Subcutaneous abdominal adipose tissue (tissue), 5 donors: ENCODE measurements around the gene ILDR2.
"Not testable (repeated sequence)": the region's sequence is repeated elsewhere in the genome, so short reads cannot be mapped to it uniquely, and the experiment has no call there.

ENCODE experiments used
- H3K27ac ChIP-seq: one replicate; pipeline ENCODE4 v1.7.0; 2013; ENCODE audit warnings: low read depth, mild to moderate bottlenecking, inconsistent platforms, low read length, moderate library complexity
- H3K27me3 ChIP-seq, 5 donors: one replicate each; pipeline ENCODE4 v1.7.0; 2013; ENCODE audit warnings: low read length in 5 of 5, inconsistent platforms in 1 of 5; ENCODE audit not compliant: control insufficient read depth in 5 of 5, insufficient read depth in 4 of 5
- H3K36me3 ChIP-seq, 5 donors: one replicate each; pipeline ENCODE4 v1.7.0; 2013; ENCODE audit warnings: low read length in 5 of 5; ENCODE audit not compliant: control insufficient read depth in 5 of 5, insufficient read depth in 5 of 5
- H3K4me1 ChIP-seq, 5 donors: one replicate each; pipeline ENCODE4 v1.7.0; 2013; ENCODE audit warnings: low read length in 5 of 5, mild to moderate bottlenecking in 3 of 5, moderate library complexity in 1 of 5; ENCODE audit not compliant: control insufficient read depth in 5 of 5, insufficient read depth in 5 of 5
- H3K4me3 ChIP-seq, 5 donors: one replicate each; pipeline ENCODE4 v1.7.0; 2013; ENCODE audit warnings: low read length in 5 of 5, low read depth in 1 of 5
- H3K9ac ChIP-seq, 5 donors: one replicate each; pipeline ENCODE4 v1.7.0; 2013; ENCODE audit warnings: low read length in 5 of 5, mild to moderate bottlenecking in 4 of 5, moderate library complexity in 3 of 5
- H3K9me3 ChIP-seq, 5 donors: one replicate each; pipeline ENCODE4 v1.7.0; 2013; ENCODE audit warnings: low read length in 5 of 5; ENCODE audit not compliant: control insufficient read depth in 5 of 5
- donor health status: healthy.
- donor health status: healthy.
- donor health status: healthy.
- donor health status: healthy.
- donor health status: healthy.

ILDR2 gene

GRCh38 chr1:166900987-166901386 lies 74.4 kb downstream of the ILDR2 start:
- Histone ChIP-seq H3K4me3 (no peak overlapping the region), H3K27me3 (no peaks in the 10 kb centered on the region), H3K9ac (no peak overlapping the region), H3K27ac (no peak overlapping the region), H3K36me3 (no peaks in the 10 kb centered on the region), H3K9me3 (peaks cover 0 to 11% (median 0%) of the 10 kb centered on the region in 5 donors), H3K4me1 (peaks cover 0 to 6% (median 0%) of the 10 kb centered on the region in 5 donors)

DNA sequence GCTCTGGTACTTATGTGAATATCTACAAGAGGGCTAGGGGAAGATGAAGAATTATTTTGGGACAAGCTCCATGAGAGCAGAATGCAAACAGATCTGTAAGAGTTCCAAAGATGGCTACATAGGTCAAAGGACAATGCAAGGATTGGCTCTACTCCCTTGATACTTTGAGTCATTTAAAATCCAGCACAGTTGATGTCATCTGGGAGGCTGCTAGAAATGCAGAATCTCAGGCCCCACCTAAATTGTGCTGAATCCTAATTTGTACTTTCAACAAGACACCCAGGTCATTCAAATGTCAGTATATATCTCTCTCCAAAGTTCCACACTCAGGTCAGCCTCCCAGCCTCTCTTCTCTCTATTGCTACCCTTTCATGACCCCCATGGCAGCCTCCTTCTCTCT lies 75.6 kb downstream of the ILDR2 start:
- H3K36me3 ChIP-seq: no peaks in the 10 kb centered on the region
- no peak overlapping the region for H3K4me3 ChIP-seq
- H3K27me3 ChIP-seq: no peaks in the 10 kb centered on the region
- H3K4me1 ChIP-seq: peaks cover 0 to 6% (median 0%) of the 10 kb centered on the region in 5 donors
- H3K9me3 ChIP-seq: peaks cover 0 to 11% (median 0%) of the 10 kb centered on the region in 5 donors
- no peak overlapping the region for H3K27ac ChIP-seq
- no peak overlapping the region for H3K9ac ChIP-seq

- no peak overlapping the region for H3K27ac ChIP-seq
- no peaks in the 10 kb centered on the region for H3K36me3 ChIP-seq
- H3K27me3 ChIP-seq: peaks cover 0 to 3% (median 0%) of the 10 kb centered on the region in 5 donors
- H3K4me3 ChIP-seq: no peak overlapping the region
- no peak overlapping the region for H3K9ac ChIP-seq
- H3K9me3 ChIP-seq: peaks cover 0 to 11% (median 0%) of the 10 kb centered on the region in 5 donors
- no peaks in the 10 kb centered on the region for H3K4me1 ChIP-seq
Measured at GRCh38 chr1:166895766-166896165, 79.6 kb downstream of the ILDR2 start.

- no peak overlapping the region for H3K27ac ChIP-seq
- no peaks in the 10 kb centered on the region for H3K9me3 ChIP-seq
- no peak overlapping the region for H3K4me3 ChIP-seq
- no peaks in the 10 kb centered on the region for H3K36me3 ChIP-seq
- H3K27me3 ChIP-seq: peaks cover 2 to 11% (median 7%) of the 10 kb centered on the region in 5 donors
- no peaks in the 10 kb centered on the region for H3K4me1 ChIP-seq
- no peak overlapping the region for H3K9ac ChIP-seq
Measured at GRCh38 chr1:166889776-166890175, 85.6 kb downstream of the ILDR2 start.

GRCh38 chr1:166888373-166889111 lies 86.8 kb downstream of the ILDR2 start:
- H3K27ac ChIP-seq: no peak overlapping the region
- no peaks in the 10 kb centered on the region for H3K36me3 ChIP-seq
- H3K9ac ChIP-seq: no peak overlapping the region
- H3K27me3 ChIP-seq: peaks cover 13 to 23% (median 17%) of the 10 kb centered on the region in 5 donors
- no peaks in the 10 kb centered on the region for H3K9me3 ChIP-seq
- no peak overlapping the region for H3K4me3 ChIP-seq
- H3K4me1 ChIP-seq: peaks cover 0 to 5% (median 4%) of the 10 kb centered on the region in 5 donors

DNA sequence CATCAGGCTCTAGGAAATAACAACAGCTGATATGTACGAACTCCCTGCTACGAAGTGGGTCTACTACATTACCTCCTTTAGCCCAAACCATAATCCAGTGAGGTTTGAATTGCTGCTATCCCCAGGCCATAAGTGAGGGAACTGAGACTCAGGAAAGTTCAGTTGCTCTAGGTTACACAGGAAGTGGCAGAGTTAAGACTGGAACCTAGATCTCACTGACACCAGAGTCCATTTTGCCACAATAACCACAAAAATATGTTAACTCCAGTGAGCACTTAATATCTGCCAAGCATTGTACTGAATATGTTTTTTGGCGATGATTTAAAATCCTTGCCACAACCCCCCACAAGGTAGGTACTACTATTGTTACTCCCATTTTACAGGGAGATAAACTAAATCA lies 90.4 kb downstream of the ILDR2 start:
- H3K4me3 ChIP-seq: no peak overlapping the region
- H3K9me3 ChIP-seq: no peaks in the 10 kb centered on the region
- H3K27me3 ChIP-seq: peaks cover 13 to 20% (median 19%) of the 10 kb centered on the region in 5 donors
- H3K36me3 ChIP-seq: no peaks in the 10 kb centered on the region
- no peak overlapping the region for H3K27ac ChIP-seq
- no peak overlapping the region for H3K9ac ChIP-seq
- H3K4me1 ChIP-seq: peaks cover 0 to 5% (median 4%) of the 10 kb centered on the region in 5 donors

DNA sequence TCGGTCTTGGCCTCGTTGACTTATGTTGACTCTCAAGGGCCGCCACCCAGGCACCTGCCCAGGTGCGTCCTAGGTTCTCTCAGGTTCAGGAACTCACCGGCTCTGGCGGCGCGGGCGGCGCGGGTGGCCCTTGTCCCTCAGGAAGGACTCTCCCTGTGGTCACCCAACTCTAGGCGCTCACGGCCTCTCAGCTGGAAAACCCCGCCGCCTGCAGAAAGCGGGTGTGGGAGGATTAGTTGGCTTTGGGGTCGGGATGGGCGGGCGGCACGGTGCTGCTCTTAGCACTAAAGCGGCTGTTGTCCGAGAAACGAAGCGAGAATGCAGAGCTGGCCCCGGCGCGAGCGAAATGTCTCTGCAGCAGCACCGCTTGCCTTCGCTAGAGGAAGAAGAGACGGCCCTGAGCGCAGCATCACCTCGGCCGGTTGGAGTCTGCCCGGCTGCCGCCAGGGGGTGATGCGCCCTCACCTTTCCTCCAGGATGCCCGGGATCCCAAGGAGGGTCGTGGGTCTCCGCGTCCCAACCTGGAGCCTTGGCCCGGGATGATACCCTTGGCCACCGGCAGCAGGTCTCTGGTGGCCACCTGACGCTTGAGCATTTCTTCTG lies 91.2 kb downstream of the ILDR2 start:
- Histone ChIP-seq H3K9me3 (no peaks in the 10 kb centered on the region), H3K27ac (no peak overlapping the region), H3K4me1 (peaks cover 0 to 5% (median 4%) of the 10 kb centered on the region in 5 donors), H3K36me3 (no peaks in the 10 kb centered on the region), H3K9ac (no peak overlapping the region), H3K27me3 (peaks cover 13 to 20% (median 19%) of the 10 kb centered on the region in 5 donors), H3K4me3 (no peak overlapping the region)

DNA sequence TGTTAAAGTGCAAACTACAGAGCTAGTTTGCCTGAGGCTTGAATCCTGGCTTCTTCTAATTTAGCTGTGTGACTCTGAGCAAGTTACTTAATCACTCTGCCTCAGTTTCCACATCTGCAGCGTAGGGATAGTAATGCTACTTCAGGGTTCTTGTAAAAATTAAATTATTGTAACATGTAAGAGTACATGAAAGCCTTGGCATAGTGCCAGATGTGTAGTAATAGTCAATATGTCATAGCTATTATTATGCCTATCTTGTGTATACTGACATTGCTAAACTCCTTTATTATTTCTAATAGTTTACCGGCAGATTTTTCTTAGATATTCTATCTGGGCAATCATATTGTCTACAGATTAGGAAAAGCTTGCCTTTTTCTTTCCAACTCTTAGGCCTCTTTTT lies 92.4 kb downstream of the ILDR2 start:
- no peaks in the 10 kb centered on the region for H3K9me3 ChIP-seq
- peaks cover 13 to 20% (median 19%) of the 10 kb centered on the region in 5 donors for H3K27me3 ChIP-seq
- no peak overlapping the region for H3K9ac ChIP-seq
- peaks cover 0 to 5% (median 4%) of the 10 kb centered on the region in 5 donors for H3K4me1 ChIP-seq
- H3K4me3 ChIP-seq: no peak overlapping the region
- no peak overlapping the region for H3K27ac ChIP-seq
- no peaks in the 10 kb centered on the region for H3K36me3 ChIP-seq

- peaks cover 3 to 18% (median 13%) of the 10 kb centered on the region in 5 donors for H3K4me1 ChIP-seq
- not testable (repeated sequence) for H3K9ac ChIP-seq, H3K27ac ChIP-seq, H3K36me3 ChIP-seq, H3K9me3 ChIP-seq, H3K27me3 ChIP-seq, H3K4me3 ChIP-seq
Measured at GRCh38 chr1:166878173-166878917, 97.0 kb downstream of the ILDR2 start.

GRCh38 chr1:166876540-166876838 lies 98.9 kb downstream of the ILDR2 start:
- Histone ChIP-seq H3K4me1 (peaks cover 3 to 18% (median 13%) of the 10 kb centered on the region in 5 donors), H3K27ac (no peak overlapping the region), H3K9me3 (no peaks in the 10 kb centered on the region), H3K27me3 (no peaks in the 10 kb centered on the region), H3K9ac (peak overlapping the region; percentile 26 to 72 (median 58)), H3K4me3 (peak overlapping the region; percentile 61 to 86 (median 82)), H3K36me3 (no peaks in the 10 kb centered on the region)
